ENCODE results near the gene TRAPPC13. TPM values are rescaled to one million over a fixed set of nuclear protein-coding genes. Genes with fewer than 3 reads are reported as not detected.
"Not testable (repeated sequence)": the region's sequence is repeated elsewhere in the genome, so short reads cannot be mapped to it uniquely, and the experiment has no call there.

Gene TRAPPC13
- total and polyA plus RNA-seq, 12 donors, result 9.0 to 26.3 (median 19.5) TPM

DNA sequence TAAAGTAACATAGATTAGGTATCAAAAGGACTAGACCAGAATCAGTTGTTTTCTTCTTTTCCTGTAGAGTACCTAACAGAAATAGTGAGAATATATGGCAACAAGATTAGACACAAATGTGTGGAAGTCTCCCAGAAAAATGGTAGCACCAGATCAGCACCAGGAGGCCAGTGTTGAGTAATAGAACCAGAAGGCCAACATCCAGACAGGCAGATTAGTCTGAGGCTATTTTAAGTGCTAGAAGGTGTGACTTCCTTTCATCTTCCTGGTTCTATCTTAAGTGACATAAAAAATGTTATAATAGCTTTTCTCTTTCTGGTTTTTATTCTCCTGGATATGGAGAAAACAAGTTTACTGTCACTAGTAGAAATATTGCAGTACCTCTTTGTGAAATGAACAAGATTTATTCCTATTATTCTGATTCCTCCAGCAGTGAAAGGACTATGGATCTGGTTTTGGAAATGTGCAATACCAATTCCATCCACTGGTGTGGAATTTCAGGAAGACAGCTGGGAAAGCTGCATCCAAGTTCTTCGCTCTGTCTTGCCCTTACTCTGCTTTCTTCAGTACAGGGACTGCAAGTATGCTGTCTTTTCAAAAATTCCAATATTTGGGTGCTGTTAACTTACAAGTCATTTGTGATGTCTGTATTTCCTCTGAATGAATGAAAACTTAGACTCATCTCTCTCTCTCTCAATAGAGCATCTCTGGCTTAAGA lies 39.1 kb downstream of the TRAPPC13 start:
- intact Hi-C loops (cut with DNase I), result no loop called here
- peak in 4 of 8 donors; percentile 59 to 74 (median 61) for ATAC-seq

DNA sequence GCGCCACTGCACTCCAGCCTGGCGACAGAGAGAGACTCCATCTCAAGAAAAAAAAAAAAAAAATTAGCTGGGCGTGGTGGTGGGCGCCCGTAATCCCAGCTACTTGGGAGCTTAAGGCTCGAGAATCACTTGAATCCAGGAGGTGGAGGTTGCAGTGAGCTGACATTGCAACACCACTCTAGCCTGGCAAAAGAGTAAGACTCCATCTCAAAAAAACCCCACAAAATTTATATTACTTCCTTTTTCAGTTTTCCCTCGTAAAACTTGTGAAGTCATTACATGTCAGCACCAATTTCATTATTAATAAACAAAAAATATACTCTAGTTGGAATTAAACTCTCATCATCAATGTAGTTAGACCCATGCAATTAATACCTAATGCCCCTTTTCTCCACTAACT lies 43.9 kb downstream of the TRAPPC13 start:
- no peak for ATAC-seq
- H3K27me3 ChIP-seq, result no peaks in the 10 kb centered on the region

More for the DNA sequence above, 39.1 kb downstream of the TRAPPC13 start:
- TF ChIP-seq, protein P1, sequence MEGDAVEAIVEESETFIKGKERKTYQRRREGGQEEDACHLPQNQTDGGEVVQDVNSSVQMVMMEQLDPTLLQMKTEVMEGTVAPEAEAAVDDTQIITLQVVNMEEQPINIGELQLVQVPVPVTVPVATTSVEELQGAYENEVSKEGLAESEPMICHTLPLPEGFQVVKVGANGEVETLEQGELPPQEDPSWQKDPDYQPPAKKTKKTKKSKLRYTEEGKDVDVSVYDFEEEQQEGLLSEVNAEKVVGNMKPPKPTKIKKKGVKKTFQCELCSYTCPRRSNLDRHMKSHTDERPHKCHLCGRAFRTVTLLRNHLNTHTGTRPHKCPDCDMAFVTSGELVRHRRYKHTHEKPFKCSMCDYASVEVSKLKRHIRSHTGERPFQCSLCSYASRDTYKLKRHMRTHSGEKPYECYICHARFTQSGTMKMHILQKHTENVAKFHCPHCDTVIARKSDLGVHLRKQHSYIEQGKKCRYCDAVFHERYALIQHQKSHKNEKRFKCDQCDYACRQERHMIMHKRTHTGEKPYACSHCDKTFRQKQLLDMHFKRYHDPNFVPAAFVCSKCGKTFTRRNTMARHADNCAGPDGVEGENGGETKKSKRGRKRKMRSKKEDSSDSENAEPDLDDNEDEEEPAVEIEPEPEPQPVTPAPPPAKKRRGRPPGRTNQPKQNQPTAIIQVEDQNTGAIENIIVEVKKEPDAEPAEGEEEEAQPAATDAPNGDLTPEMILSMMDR (IDR thresholded peaks at IDR 0.05), result peak in 6 of 9 donors; percentile 17 to 52 (median 34)
- Histone ChIP-seq H3K9me3 (no peaks in the 10 kb centered on the region), H3K27me3 (no peaks in the 10 kb centered on the region), H3K4me3 (no peak overlapping the region), H3K4me1 (peaks cover 0 to 10% (median 0%) of the 10 kb centered on the region in 9 donors), H3K27ac (peak overlapping the region in 1 of 10 donors; percentile 9), H3K36me3 (peaks cover 0 to 88% (median 12%) of the 10 kb centered on the region in 9 donors)
- WGBS, 2 donors, result 56 to 72% methylated on average over 1 of the region's 1 CpG
- DNase-seq, result no peak

DNA sequence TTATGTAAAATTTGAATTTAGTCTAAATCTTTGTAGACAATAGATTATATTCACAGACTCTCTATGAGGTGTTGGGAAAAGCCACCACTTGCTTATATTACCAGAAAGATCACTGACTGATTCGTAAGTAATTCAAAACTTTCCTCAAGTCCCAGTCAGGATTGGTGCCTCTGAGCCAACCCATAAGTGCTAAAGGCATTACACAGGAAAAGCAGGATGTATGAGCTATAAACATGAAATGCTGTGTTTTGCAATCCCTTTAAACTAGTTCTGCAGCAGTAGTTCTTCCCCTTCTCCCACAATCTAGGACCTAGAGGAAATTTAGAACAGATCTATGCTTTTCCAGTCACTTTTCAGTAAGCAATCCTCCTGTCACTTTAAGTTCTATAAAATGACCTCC lies 48.0 kb downstream of the TRAPPC13 start:
- H3K36me3 ChIP-seq, result peaks cover 0 to 65% (median 6%) of the 10 kb centered on the region in 9 donors
- no peak overlapping the region for H3K4me3 ChIP-seq
- TF ChIP-seq, protein P1 (IDR thresholded peaks at IDR 0.05), result no peak
- H3K9me3 ChIP-seq, result no peaks in the 10 kb centered on the region
- ATAC-seq, result no peak
- H3K27me3 ChIP-seq, result no peaks in the 10 kb centered on the region
- 86 to 100% methylated on average over 1 of the region's 1 CpG for WGBS, 2 donors
- H3K4me1 ChIP-seq, result peaks cover 0 to 10% (median 0%) of the 10 kb centered on the region in 9 donors
- intact Hi-C loops (cut with DNase I), result no loop called here
- DNase-seq, result no peak
- H3K27ac ChIP-seq, result no peak overlapping the region

More for the DNA sequence above, 43.9 kb downstream of the TRAPPC13 start:
- Histone ChIP-seq H3K27ac (no peak overlapping the region), H3K36me3 (peaks cover 0 to 94% (median 12%) of the 10 kb centered on the region in 9 donors), H3K9me3 (no peaks in the 10 kb centered on the region), H3K4me1 (peaks cover 0 to 5% (median 0%) of the 10 kb centered on the region in 9 donors), H3K4me3 (no peak overlapping the region)
- no peak for DNase-seq
- 83 to 89% methylated on average over 7 of the region's 7 CpGs for WGBS, 2 donors
- intact Hi-C loops (cut with DNase I), result no loop called here
- TF ChIP-seq, protein P1 (IDR thresholded peaks at IDR 0.05), result no peak

DNA sequence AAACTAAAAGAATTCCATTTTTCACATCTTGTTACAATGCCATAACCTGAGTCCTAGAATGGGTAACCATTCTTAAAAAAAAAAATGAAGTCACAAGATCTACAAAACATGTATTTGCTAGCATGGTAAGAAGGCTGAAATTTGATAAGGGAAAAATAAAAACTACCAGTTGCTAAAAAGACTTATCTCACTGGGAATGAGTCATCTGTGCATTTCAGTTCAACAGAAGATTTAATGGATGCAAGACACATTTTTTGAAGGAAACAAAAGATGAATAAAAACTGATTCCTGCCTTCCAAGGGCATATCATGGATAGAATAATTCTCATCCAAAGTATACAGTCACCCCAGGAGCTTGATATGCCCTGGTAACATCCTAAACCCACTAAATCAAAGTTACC lies 49.9 kb downstream of the TRAPPC13 start:
- H3K36me3 ChIP-seq, result peaks cover 0 to 68% (median 4%) of the 10 kb centered on the region in 9 donors
- intact Hi-C loops (cut with DNase I), result no loop called here
- H3K27ac ChIP-seq, result no peak overlapping the region
- DNase-seq (no peak), ATAC-seq (no peak)
- no peaks in the 10 kb centered on the region for H3K9me3 ChIP-seq
- H3K4me1 ChIP-seq, result peaks cover 0 to 10% (median 0%) of the 10 kb centered on the region in 9 donors
- no peaks in the 10 kb centered on the region for H3K27me3 ChIP-seq
- no peak overlapping the region for H3K4me3 ChIP-seq
- TF ChIP-seq, protein P1 (IDR thresholded peaks at IDR 0.05), result no peak

DNA sequence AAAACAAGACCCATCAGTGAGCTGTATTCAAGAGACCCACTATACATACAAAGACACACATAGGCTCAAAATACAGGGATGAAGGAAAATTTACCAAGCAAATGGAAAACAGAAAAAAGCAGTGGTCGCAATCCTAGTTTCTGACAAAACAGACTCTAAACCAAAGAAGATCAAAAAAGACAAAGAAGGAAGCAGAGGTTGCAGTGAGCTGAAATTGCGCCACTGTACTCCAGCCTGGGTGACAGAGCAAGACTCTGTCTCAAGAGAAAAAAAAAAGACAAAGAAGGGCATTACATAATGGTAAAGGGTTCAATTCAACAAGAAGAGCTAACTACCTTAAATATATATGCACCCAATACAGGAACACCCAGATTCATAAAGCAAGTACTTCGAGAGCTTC lies 51.2 kb downstream of the TRAPPC13 start:
- intact Hi-C loops (cut with DNase I); H3K27me3 ChIP-seq; H3K9me3 ChIP-seq; ATAC-seq; H3K4me1 ChIP-seq; DNase-seq; H3K4me3 ChIP-seq; H3K27ac ChIP-seq: not testable (repeated sequence)
- H3K36me3 ChIP-seq, result peaks cover 0 to 68% (median 3%) of the 10 kb centered on the region in 9 donors
- WGBS, 2 donors, result 90 to 98% methylated on average over 3 of the region's 3 CpGs
